SW 1271 (cell line): ENCODE results near the gene SPIRE1.

Source experiments
- DNase-seq, 2 experiments: peaks; one replicate each; lab custom pipeline; 2025; lab: John Stamatoyannopoulos, UW

The SPIRE1 gene

DNA sequence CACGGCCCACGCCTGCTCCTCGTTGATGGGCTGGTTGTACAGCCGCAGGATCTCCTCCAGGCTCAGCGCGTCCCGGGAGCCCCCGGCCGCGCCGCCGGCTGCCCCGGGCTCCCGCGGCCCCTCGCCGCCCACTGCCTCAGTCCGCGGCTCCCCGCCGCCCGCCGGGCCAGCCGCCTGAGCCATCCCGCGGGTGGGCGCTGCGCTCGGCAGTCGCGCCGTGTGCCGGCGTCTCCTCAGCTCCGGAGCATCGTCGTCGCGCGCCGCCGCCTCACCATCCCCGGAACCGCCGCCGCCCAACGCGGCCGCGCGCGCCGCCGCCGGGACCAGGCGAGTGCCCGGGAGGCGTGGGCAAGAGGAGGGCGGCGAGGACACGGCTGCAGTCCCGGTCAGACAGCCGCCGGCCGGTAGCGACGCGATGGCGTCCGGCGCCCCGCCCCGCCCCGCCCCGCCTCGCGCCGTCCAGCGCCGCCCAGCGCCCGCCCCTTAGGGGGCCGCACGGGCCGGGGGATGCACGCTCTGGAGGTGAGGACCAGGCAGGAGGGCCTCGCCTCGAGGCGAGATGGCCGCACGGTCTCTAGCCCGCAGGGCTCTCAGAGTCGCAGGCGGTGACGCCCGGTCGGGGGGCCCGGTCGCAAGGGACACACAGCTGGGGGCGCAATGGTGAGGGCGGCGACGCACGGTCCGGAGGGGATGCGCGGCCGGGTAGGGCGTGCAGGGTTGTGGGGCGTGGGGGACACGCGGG is at the start of gene SPIRE1:
Gene SPIRE1, minus strand, starts transcription at position 424 of the 742 bp plus-strand sequence. Its CDS starts 241 bp downstream, at position 183.
- peak in 1 of 2 experiments; percentile 50 for DNase-seq

GRCh38 chr18:12703664-12704063 is 45.8 kb upstream of the SPIRE1 start:
- DNase-seq = no peak

GRCh38 chr18:12703096-12703567 is 45.2 kb upstream of the SPIRE1 start:
- DNase-seq = no peak

DNA sequence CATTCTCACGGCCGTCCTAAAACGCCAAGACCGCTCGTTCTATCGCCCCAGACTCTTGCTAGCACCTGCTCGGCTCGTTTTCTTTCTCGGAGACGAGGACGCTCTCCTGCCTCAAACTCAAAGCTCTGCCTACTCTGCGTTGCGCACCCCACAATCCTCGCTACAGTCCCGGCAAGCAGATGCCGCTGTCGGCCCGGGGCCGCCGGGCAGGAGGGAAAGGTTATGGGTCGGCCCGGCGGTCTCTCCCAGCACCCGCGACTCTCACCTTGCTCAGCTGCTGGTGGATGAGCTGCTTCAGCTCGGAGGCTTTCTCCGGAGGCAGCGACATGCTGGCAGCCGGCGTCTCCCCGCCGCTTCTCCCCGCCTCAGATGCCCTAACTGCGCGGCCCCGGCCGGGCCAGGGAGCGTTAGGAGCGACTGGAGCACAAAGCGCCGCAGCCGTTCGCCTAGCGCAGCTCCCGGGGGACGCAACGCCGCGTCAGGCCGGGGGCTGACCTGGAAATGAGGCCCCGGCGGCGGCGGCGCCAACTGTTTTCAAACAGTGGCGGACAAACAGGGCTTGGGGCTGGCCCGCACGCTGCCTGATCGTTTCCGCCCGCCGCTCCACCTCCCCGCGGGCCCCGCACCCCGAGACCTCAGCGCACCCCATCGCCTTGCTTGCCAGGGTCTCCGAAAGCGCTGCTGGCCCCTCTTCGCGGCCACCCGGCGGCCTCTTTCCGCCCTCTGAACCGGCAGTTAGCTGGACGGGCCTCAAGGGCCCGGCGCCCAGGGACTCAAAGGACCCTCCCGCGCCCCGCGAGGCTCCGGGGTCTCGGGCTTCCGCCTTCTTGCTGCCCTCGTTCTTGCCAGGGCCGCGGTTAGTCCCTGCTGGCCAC is 44.6 kb upstream of the SPIRE1 start, which contains the start of the genes CEP76 and PSMG2:
Gene CEP76, minus strand, starts transcription at position 503 of the 875 bp plus-strand sequence. Its CDS starts 175 bp downstream, at position 328.
Gene PSMG2, plus strand, starts transcription at position 822 of the 875 bp plus-strand sequence. CDS start 66 bp downstream, outside the sequence.
- peak; percentile 25 to 49 for DNase-seq

DNA sequence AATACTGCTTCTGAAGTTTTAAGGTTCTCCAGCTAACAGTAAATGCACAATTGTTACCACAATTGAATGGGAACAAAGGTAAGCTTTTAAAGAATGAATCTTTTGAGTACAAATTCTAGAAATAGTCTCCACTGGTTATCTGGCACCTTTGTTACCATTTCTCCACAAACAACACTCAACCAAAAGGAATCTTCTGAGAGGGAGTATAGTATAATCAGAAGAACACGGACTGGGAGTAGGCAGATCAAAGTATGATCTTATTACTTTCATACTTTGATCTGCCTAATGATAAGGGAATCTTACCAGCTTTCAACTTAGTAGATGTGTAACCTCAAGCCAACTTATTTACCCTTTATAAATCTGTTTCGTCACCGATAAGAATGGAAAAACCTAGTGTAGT is 43.3 kb upstream of the SPIRE1 start:
- no peak for DNase-seq

DNA sequence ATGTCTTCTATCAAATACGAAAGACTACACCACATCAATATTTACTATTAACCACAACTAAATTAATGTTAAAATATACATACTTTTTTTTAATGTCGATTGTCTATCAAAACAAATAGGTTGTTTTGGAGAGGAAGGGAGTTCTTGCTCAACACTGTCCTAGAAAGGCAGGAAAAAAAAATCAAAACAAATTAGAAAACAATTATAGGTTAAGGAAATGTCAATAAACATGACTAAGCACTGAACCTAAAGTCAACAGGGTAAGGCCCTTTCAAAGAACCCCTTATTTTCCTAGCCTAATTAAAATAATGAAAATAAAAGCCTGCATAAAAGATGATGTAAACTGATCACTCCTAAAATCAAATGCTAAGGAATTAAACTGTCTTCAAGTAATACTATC is 41.8 kb upstream of the SPIRE1 start:
- DNase-seq = no peak

GRCh38 chr18:12694032-12694431 is 36.1 kb upstream of the SPIRE1 start:
- DNase-seq = no peak

DNA sequence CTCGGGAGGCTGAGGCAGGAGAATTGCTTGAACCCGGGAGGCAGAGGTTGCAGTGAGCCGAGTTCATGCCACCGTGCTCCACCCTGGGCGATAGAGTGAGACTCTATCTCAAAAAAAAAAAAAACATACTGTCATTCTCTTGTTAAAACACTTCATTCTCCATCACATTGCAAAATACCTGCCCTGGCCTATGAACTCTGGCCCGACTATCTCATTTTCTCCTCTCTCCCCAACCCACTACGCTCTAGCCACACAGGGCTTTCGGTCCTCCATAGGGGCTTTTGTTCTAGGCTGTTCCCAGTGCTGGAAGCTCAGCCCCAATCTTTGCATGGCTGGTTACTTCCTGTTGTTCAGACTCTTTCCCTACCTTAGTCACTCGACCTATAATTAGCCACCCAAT is 34.3 kb upstream of the SPIRE1 start:
- DNase-seq = no peak

GRCh38 chr18:12689256-12689850 is 31.4 kb upstream of the SPIRE1 start:
- no peak for DNase-seq

DNA sequence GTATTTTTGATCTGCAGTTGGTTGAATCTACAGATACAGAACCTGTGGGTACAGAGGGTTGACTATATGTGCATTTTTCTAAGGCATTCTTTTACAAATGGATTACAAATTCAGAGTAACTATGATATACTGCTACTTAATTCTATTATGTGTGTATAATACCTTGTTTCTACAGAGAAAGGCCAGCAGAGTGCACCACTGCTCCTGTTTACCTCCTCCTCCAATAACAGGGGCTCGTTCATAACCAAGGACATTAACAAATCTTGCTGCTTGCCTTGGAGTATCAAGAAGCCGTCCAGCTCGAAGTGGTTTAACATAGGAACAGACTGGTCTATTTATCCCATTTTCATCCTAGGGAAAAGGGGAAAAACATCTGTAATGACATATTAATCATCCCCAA is 28.2 kb upstream of the SPIRE1 start:
- no peak for DNase-seq

DNA sequence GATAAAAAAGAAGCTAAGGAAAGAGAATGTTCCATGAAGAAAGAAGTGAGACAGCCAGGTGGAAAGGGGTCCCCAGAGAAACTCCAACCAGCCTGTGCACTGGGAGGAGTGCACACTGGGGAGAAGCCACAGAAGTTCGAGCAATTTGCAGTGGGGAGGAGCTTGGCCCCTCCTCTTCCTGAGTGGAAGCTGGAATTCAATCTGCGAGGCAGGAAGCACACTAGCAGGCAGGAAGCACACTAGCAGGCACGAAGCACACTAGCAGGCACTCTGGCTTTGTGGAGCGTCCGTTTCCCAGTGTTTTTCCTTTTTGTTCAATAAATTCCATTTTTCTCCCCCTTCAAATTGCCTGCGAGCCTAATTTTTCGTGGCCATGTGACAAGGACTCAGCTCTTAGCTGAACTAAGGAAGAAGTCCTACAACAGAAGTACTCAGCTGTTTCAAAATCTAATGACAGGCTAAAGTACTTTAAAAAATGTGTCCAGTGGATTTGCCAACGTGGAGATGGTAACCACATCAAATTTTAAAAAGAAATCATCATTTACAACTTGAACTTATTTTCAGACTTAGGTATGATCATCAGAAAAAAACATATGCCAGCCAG is 21.4 kb upstream of the SPIRE1 start:
- DNase-seq = peak; percentile 15 to 70

- no peak for DNase-seq
These were observed 10.1 kb upstream of the SPIRE1 start for GRCh38 chr18:12668041-12668440.

DNA sequence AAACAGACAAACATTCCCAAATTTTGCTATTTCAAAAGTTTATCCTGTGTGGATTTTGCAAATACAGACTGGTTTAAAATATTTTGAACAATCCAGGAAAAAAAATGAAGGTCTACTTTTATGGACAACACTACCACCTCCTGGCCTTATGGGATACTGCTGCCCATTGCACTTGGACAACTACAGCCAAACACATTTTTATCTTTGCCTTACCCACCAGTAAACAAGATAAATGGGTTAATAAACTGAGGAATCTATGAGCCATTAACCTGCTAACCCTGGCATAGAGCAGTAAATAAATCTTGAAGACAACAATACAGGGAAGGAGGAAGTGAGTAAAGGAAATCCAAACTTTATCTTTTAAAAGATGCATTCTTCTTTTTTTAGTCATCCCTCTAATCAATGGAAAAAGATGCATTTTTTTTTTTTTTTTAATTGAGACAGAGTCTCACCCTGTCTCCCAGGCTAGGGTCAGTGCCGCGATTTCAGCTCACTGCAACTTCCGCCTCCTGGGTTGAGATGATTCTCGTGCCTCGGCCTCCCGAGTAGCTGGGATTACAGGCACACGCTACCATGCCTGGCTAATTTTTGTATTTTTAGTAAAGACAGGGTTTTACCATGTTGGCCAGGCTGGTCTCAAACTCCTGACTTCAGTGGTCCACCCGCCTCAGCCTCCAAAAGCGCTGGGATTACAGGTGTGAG is 2.1 kb upstream of the SPIRE1 start:
- peak in 1 of 2 experiments; percentile 57 for DNase-seq

GRCh38 chr18:12658426-12659138 is 675 bp upstream of the SPIRE1 start:
- peak in 1 of 2 experiments; percentile 24 for DNase-seq

DNA sequence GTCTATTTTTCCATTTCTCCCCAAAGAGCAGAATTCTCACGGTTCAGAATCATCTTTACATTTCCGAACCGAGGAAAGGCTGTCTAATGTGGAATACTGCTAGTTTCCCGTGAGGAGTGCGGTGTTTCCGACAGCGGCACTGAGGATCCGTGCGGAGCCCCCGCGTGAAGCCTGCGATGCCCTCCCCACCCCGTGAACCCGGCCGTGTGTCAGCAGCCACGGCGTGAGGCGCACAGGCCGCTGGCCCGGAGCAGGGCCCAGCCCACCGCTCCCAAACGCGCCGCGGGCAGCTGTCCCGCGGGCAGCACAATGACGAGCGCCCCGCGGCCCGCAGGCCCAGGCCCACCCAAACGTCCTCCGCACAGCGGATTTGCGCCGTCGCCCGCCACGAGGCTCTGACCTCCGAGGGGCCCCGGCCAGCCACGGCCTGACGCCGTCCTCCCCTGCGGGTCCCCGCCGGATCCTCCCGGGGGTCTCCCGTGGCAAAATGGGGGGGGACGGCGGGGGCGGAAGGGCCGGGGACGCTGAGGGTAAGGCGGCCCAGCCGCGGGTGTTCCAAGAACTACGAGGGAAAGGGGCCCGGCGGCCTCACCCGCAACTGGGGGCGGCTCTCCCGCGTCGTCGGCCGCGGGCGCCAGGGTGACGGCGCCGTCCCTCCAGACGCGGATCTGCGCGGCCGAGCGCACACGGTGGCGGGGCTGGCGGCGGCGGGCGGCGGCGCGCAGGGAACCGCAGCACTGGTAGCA is 796 bp downstream of the SPIRE1 start:
- DNase-seq = no peak

DNA sequence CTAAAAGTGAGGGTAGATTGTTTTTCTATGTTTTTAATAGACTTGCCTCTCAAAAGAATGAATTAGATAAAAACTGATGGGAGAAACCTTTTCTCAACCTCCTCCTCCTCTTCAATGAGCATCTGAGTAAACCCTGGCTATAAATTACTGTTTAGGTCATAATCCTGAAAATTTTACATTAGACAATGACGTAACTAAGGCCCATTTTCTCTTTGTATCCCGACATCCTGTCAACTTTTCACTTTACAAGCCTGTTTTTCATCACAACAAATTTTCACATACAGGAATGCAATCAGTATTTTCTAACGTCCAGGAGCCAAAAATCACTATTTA is 1.3 kb downstream of the SPIRE1 start:
- DNase-seq = peak in 1 of 2 experiments; percentile 4

GRCh38 chr18:12654971-12655370 is 2.9 kb downstream of the SPIRE1 start:
- no peak for DNase-seq

- peak in 1 of 2 experiments; percentile 8 for DNase-seq
These were observed 5.0 kb downstream of the SPIRE1 start for GRCh38 chr18:12652861-12653401.

DNA sequence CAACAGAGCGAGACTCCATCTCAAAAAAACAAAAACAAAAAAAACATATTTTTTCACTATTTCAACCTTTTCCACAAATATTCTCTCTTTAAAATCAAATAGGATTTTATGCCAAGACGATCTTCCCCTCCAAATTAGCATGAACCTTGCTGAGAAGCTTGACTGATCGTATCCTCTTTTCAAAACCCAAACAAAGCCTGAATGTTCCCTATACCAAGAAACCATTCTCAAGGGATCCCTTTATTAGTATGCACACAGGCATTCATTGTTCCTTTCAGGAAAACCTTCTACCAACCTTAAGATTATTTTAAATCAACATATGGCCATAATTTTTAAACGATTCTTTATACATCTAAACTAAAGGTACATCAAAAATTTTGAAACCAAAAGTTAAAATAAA is 6.3 kb downstream of the SPIRE1 start:
- DNase-seq = no peak

DNA sequence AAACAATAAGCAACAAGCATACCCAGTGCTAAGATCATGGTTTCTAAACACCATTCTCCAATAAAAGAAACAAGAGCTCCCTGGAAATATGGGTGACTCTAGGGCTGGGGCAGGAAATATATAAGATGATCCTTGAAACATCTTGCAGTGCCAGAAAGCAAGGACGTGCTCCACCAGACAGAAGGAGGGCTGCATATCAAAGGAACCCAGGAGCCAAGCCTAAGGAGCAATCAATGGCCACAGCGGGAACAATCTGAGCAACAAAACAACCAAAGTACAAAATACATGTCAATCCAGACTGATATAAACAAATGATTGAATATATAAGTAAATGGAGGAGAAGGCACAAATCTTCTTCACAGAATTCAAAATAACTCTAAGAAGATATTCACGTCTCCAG is 10.1 kb downstream of the SPIRE1 start:
- no peak for DNase-seq
